Measurements from ENCODE around the gene STARD4. TPM values are rescaled to one million over a fixed set of nuclear protein-coding genes. Genes with fewer than 3 reads are reported as not detected.
A peak's percentile ranks its signal among the peaks of the same experiment; 100 is the strongest.

The STARD4 gene
- total and polyA plus RNA-seq, 9 of the 15 experiments (the other 6 are each of a cell fraction or from before 2014, with no cell fraction given) = 28.4 to 88.0 (median 34.0) TPM

DNA sequence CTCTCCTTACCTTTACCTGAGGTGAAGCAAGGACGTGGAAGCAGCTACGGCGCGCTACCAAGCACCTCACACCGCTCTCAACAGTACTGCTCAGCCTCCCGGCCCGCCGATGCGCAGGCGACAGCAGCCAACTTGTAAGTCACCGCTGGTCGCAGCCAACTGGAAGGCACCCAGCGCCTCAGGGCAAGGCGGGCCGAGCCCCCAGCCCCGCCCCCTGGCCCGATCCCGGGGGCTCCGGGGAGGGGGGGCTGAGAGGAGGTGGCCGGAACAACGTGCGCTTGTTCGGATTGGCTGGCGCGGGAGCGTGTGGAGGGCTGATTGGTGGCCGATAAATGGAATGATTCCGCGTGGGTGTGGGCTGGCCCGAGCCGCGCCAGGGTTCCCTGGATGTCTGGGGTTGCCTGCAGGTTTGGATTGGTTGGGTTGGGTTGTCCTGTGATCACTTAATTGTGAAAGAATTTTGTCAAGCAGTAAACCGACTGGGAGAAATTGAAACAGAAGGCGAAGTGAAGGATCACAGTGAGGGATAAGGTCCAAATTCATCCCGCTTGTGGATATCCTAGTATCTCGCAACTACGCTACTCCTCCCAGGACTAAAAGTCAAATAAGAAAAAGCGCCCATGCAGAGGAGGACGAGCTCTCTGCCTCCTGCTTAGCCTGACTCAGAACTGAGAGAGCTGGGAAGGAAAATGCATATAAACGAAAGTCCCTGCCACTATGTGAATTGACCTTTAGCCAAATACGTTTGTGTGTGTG, at the start of gene STARD4 (continued):
- peak in 1 of 2 experiments; percentile 24; a peak in 1 of 4 replicates for TF ChIP-seq TRIM24 (IDR thresholded peaks at IDR 0.05)
- TF ChIP-seq FOXJ3 (CRISPR knock-in tag; IDR thresholded peaks at IDR 0.05) = no peak
- TF ChIP-seq, protein P1, sequence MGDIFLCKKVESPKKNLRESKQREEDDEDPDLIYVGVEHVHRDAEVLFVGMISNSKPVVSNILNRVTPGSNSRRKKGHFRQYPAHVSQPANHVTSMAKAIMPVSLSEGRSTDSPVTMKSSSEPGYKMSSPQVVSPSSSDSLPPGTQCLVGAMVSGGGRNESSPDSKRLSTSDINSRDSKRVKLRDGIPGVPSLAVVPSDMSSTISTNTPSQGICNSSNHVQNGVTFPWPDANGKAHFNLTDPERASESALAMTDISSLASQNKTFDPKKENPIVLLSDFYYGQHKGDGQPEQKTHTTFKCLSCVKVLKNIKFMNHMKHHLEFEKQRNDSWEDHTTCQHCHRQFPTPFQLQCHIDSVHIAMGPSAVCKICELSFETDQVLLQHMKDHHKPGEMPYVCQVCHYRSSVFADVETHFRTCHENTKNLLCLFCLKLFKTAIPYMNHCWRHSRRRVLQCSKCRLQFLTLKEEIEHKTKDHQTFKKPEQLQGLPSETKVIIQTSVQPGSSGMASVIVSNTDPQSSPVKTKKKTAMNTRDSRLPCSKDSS (IDR thresholded peaks at IDR 0.05; ENCODE audit: low read depth, partially characterized antibody) = no peak
- TF ChIP-seq, protein P2, sequence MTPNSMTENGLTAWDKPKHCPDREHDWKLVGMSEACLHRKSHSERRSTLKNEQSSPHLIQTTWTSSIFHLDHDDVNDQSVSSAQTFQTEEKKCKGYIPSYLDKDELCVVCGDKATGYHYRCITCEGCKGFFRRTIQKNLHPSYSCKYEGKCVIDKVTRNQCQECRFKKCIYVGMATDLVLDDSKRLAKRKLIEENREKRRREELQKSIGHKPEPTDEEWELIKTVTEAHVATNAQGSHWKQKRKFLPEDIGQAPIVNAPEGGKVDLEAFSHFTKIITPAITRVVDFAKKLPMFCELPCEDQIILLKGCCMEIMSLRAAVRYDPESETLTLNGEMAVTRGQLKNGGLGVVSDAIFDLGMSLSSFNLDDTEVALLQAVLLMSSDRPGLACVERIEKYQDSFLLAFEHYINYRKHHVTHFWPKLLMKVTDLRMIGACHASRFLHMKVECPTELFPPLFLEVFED (CRISPR knock-in tag; conservative IDR thresholded peaks at IDR 0.05) = 0 out of 2 replicates have a peak, but pooled peaks have one; percentile 60
- TF ChIP-seq, protein P3, sequence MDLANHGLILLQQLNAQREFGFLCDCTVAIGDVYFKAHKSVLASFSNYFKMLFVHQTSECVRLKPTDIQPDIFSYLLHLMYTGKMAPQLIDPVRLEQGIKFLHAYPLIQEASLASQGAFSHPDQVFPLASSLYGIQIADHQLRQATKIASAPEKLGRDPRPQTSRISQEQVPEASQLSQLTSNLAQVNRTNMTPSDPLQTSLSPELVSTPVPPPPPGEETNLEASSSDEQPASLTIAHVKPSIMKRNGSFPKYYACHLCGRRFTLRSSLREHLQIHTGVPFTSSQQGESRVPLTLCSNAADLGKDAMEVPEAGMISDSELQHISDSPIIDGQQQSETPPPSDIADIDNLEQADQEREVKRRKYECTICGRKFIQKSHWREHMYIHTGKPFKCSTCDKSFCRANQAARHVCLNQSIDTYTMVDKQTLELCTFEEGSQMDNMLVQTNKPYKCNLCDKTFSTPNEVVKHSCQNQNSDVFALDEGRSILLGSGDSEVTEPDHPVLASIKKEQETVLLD (IDR thresholded peaks at IDR 0.05) = 0 out of 2 replicates have a peak, but pooled peaks have one; percentile 44
- peak; percentile 96 for TF ChIP-seq EGR1 (conservative IDR thresholded peaks at IDR 0.05)
- TF ChIP-seq MAZ (CRISPR knock-in tag; conservative IDR thresholded peaks at IDR 0.05 in 1 of 2, IDR thresholded peaks at IDR 0.05 in 1 of 2) = peak; percentile 88 to 99
- TF ChIP-seq ZFX (CRISPR knock-in tag; IDR thresholded peaks at IDR 0.05) = peak; percentile 65
- TF ChIP-seq, protein P4, sequence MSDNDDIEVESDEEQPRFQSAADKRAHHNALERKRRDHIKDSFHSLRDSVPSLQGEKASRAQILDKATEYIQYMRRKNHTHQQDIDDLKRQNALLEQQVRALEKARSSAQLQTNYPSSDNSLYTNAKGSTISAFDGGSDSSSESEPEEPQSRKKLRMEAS (CRISPR knock-in tag; IDR thresholded peaks at IDR 0.05) = peak; percentile 12; the same call in 1 of the 2 replicates
- 0 out of 4 replicates have a peak, but pooled peaks of 1 of the 2 experiments have one; percentile 5 for TF ChIP-seq RAD21 (CRISPR knock-in tag; conservative IDR thresholded peaks at IDR 0.05 in 1 of 2, IDR thresholded peaks at IDR 0.05 in 1 of 2)
- no peak for TF ChIP-seq SMC3 (conservative IDR thresholded peaks at IDR 0.05; ENCODE audit: insufficient read depth, low read depth, low read length)
- no peak for TF ChIP-seq TGIF2 (CRISPR knock-in tag; IDR thresholded peaks at IDR 0.05)
- no peak for TF ChIP-seq RBM22 (IDR thresholded peaks at IDR 0.05; ENCODE audit: low read depth, low read length, poor library complexity, severe bottlenecking)
- no peak for TF ChIP-seq ZNF143 (CRISPR knock-in tag; IDR thresholded peaks at IDR 0.05)
- TF ChIP-seq, protein P5, sequence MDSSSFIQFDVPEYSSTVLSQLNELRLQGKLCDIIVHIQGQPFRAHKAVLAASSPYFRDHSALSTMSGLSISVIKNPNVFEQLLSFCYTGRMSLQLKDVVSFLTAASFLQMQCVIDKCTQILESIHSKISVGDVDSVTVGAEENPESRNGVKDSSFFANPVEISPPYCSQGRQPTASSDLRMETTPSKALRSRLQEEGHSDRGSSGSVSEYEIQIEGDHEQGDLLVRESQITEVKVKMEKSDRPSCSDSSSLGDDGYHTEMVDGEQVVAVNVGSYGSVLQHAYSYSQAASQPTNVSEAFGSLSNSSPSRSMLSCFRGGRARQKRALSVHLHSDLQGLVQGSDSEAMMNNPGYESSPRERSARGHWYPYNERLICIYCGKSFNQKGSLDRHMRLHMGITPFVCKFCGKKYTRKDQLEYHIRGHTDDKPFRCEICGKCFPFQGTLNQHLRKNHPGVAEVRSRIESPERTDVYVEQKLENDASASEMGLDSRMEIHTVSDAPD (CRISPR knock-in tag; IDR thresholded peaks at IDR 0.05) = no peak
- TF ChIP-seq MYBL2 (IDR thresholded peaks at IDR 0.05; ENCODE audit: low read depth) = peak; percentile 14; the same call in 1 of the 2 replicates
- TF ChIP-seq MYBL2 (CRISPR knock-in tag; IDR thresholded peaks at IDR 0.05; ENCODE audit: borderline replicate concordance) = no peak
- TF ChIP-seq FOSL1 (tag; conservative IDR thresholded peaks at IDR 0.05) = no peak
- no peak for TF ChIP-seq ZNF3 (CRISPR knock-in tag; IDR thresholded peaks at IDR 0.05)
- TF ChIP-seq CBX2 (IDR thresholded peaks at IDR 0.05; ENCODE audit: insufficient read depth, low read length, poor library complexity, severe bottlenecking) = no peak
- peak; percentile 59; the same call in 1 of the 2 replicates for TF ChIP-seq NBN (IDR thresholded peaks at IDR 0.05; ENCODE audit: low read depth)

All from K562 (cell line).